ENCODE data around the gene PITPNC1. TPM values are rescaled to one million over a fixed set of nuclear protein-coding genes. Genes with fewer than 3 reads are reported as not detected.

The PITPNC1 gene
- polyA plus RNA-seq, 1 of the 3 experiments (the other 2 are of a cell fraction) = 18.4 TPM

DNA sequence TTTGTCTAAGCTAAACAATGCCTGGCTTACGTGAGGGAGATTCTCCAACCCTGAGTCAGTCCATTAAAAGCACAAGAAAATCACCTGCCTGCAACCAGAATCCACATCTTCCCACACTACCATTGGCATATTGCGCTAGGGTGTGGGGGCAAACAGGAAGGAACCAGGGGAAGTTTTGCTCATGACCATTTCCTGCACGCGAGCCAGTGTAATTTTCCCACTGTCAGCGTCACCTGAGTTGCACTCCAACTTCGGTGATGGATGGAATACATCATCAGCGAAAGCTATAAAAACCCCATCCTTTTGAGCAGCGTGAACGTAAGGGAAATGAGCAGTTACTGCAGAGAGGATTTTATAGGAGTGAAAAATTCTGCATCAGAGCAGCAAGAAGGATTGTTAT lies 172.7 kb downstream of the PITPNC1 start:
- peaks cover 0 to 17% of the 10 kb centered on the region in 2 experiments; a peak in 2 of 4 replicates for H3K4me1 ChIP-seq (ENCODE audit: control insufficient read depth in 1 of 2, insufficient read depth in 2 of 2, low read depth in 1 of 2, low read length in 1 of 2)
- H4K20me1 ChIP-seq (ENCODE audit: insufficient read depth) = no peaks in the 10 kb centered on the region
- no peak overlapping the region for H3K4me3 ChIP-seq (ENCODE audit: low read depth in 2 of 2, low read length in 1 of 2)
- ChIA-PET CTCF (interaction anchor here (0.9 to 2.8 kb wide), 4 partner anchors 9 to 74 kb away, joined by 3 to 8 read pairs (median 5); no protein-coding TSS in a partner anchor), POLR2A (no interaction called here)
- no peaks in the 10 kb centered on the region for H3K27me3 ChIP-seq (ENCODE audit: insufficient read depth)
- no peak overlapping the region; a peak in 1 of 4 replicates for H3K27ac ChIP-seq (ENCODE audit: low read depth in 2 of 2, low read length in 1 of 2)
- no peaks in the 10 kb centered on the region for H3K36me3 ChIP-seq (replicated peaks in 1 of 2; ENCODE audit: control insufficient read depth in 1 of 2, insufficient read depth in 2 of 2, low read length in 1 of 2)
- no peaks in the 10 kb centered on the region for H3K79me2 ChIP-seq (ENCODE audit: insufficient read depth)
- 96% methylated on average over 9 of the region's 9 CpGs for WGBS (ENCODE audit: low lambda C conversion rate)
- no peak for DNase-seq
- 0 out of 2 replicates have a peak, but pooled peaks cover 9% of the 10 kb centered on the region for H3K9me2 ChIP-seq
- no peak overlapping the region for H3K4me2 ChIP-seq
- H3K9me3 ChIP-seq = 0 out of 2 replicates have a peak, but pooled peaks cover 4% of the 10 kb centered on the region
- no peak overlapping the region for H3K9ac ChIP-seq
- H2AFZ ChIP-seq (ENCODE audit: low read depth) = no peak overlapping the region
- TF ChIP-seq EZH2phosphoT487 (IDR thresholded peaks at IDR 0.05; ENCODE audit: borderline replicate concordance, low read depth) (no peak), TEAD4 (IDR thresholded peaks at IDR 0.05; ENCODE audit: borderline replicate concordance, insufficient read depth) (no peak), RCOR1 (IDR thresholded peaks at IDR 0.05; ENCODE audit: low read length) (no peak), TCF12 (IDR thresholded peaks at IDR 0.05) (no peak), ELF1 (IDR thresholded peaks at IDR 0.05) (no peak)
- TF ChIP-seq, protein P1, sequence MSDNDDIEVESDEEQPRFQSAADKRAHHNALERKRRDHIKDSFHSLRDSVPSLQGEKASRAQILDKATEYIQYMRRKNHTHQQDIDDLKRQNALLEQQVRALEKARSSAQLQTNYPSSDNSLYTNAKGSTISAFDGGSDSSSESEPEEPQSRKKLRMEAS (IDR thresholded peaks at IDR 0.05; ENCODE audit: low read depth) = no peak
- TF ChIP-seq, protein P2, sequence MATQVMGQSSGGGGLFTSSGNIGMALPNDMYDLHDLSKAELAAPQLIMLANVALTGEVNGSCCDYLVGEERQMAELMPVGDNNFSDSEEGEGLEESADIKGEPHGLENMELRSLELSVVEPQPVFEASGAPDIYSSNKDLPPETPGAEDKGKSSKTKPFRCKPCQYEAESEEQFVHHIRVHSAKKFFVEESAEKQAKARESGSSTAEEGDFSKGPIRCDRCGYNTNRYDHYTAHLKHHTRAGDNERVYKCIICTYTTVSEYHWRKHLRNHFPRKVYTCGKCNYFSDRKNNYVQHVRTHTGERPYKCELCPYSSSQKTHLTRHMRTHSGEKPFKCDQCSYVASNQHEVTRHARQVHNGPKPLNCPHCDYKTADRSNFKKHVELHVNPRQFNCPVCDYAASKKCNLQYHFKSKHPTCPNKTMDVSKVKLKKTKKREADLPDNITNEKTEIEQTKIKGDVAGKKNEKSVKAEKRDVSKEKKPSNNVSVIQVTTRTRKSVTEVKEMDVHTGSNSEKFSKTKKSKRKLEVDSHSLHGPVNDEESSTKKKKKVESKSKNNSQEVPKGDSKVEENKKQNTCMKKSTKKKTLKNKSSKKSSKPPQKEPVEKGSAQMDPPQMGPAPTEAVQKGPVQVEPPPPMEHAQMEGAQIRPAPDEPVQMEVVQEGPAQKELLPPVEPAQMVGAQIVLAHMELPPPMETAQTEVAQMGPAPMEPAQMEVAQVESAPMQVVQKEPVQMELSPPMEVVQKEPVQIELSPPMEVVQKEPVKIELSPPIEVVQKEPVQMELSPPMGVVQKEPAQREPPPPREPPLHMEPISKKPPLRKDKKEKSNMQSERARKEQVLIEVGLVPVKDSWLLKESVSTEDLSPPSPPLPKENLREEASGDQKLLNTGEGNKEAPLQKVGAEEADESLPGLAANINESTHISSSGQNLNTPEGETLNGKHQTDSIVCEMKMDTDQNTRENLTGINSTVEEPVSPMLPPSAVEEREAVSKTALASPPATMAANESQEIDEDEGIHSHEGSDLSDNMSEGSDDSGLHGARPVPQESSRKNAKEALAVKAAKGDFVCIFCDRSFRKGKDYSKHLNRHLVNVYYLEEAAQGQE (IDR thresholded peaks at IDR 0.05; ENCODE audit: low read depth, low read length) = no peak
- TF ChIP-seq, protein P3, sequence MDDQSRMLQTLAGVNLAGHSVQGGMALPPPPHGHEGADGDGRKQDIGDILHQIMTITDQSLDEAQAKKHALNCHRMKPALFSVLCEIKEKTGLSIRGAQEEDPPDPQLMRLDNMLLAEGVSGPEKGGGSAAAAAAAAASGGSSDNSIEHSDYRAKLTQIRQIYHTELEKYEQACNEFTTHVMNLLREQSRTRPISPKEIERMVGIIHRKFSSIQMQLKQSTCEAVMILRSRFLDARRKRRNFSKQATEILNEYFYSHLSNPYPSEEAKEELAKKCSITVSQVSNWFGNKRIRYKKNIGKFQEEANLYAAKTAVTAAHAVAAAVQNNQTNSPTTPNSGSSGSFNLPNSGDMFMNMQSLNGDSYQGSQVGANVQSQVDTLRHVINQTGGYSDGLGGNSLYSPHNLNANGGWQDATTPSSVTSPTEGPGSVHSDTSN (IDR thresholded peaks at IDR 0.05) = no peak
- H3F3A ChIP-seq (replicated peaks; ENCODE audit: insufficient read depth) = no peaks in the 10 kb centered on the region

DNA sequence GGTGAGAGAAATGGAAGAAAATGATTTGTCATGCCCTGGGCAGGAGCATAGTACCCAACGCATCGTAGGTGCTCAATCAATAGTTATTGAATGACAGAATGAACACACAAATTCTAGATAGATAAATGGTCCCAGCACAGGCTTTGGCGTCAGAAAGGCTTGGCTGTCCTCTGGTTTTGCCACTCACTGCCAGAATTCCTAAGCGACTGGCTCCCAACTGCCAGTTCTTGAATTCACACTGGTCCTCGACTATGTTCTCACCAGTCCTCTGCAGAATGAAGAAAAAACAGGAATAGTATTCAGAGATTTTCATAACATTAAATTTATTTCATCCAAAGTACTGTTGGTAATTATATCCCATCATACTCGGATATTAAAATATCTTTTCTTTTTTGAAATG lies 177.6 kb downstream of the PITPNC1 start:
- Histone ChIP-seq H3K27ac (ENCODE audit: low read depth in 2 of 2, low read length in 1 of 2) (no peak overlapping the region), H3K79me2 (ENCODE audit: insufficient read depth) (no peaks in the 10 kb centered on the region), H3K36me3 (replicated peaks in 1 of 2; ENCODE audit: control insufficient read depth in 1 of 2, insufficient read depth in 2 of 2, low read length in 1 of 2) (no peaks in the 10 kb centered on the region), H3K4me1 (ENCODE audit: control insufficient read depth in 1 of 2, insufficient read depth in 2 of 2, low read depth in 1 of 2, low read length in 1 of 2) (peaks cover 3 to 21% of the 10 kb centered on the region in 2 experiments; a peak in 3 of 4 replicates), H2AFZ (ENCODE audit: low read depth) (no peak overlapping the region), H3K9me2 (0 out of 2 replicates have a peak, but pooled peaks cover 9% of the 10 kb centered on the region), H3K4me3 (ENCODE audit: low read depth in 2 of 2, low read length in 1 of 2) (no peak overlapping the region), H3K9ac (no peak overlapping the region), H3F3A (replicated peaks; ENCODE audit: insufficient read depth) (no peaks in the 10 kb centered on the region), H4K20me1 (ENCODE audit: insufficient read depth) (no peaks in the 10 kb centered on the region), H3K4me2 (no peak overlapping the region), H3K9me3 (0 out of 2 replicates have a peak, but pooled peaks cover 4% of the 10 kb centered on the region), H3K27me3 (ENCODE audit: insufficient read depth) (no peaks in the 10 kb centered on the region)
- ChIA-PET POLR2A (no interaction called here), CTCF (interaction anchor here (0.6 to 1.4 kb wide), 2 partner anchors 17 to 79 kb away, joined by 3 to 4 read pairs; no protein-coding TSS in a partner anchor)
- no peak for DNase-seq
- 94% methylated on average over 6 of the region's 6 CpGs for WGBS (ENCODE audit: low lambda C conversion rate)
- TF ChIP-seq NFIC (IDR thresholded peaks at IDR 0.05; ENCODE audit: borderline replicate concordance) (no peak), RFX5 (IDR thresholded peaks at IDR 0.05; ENCODE audit: low read length) (no peak), TEAD4 (IDR thresholded peaks at IDR 0.05; ENCODE audit: borderline replicate concordance, insufficient read depth) (no peak), SMC3 (IDR thresholded peaks at IDR 0.05; ENCODE audit: low read depth, low read length) (no peak), GABPA (IDR thresholded peaks at IDR 0.05; ENCODE audit: low read depth) (no peak), SIN3A (IDR thresholded peaks at IDR 0.05; ENCODE audit: borderline replicate concordance, low read depth, low read length) (no peak), NRF1 (IDR thresholded peaks at IDR 0.05; ENCODE audit: low read depth, low read length) (no peak), FOSL2 (IDR thresholded peaks at IDR 0.05; ENCODE audit: borderline replicate concordance, low read depth) (no peak), RCOR1 (IDR thresholded peaks at IDR 0.05; ENCODE audit: low read length) (no peak), EZH2phosphoT487 (IDR thresholded peaks at IDR 0.05; ENCODE audit: borderline replicate concordance, low read depth) (no peak)
- TF ChIP-seq, protein P4, sequence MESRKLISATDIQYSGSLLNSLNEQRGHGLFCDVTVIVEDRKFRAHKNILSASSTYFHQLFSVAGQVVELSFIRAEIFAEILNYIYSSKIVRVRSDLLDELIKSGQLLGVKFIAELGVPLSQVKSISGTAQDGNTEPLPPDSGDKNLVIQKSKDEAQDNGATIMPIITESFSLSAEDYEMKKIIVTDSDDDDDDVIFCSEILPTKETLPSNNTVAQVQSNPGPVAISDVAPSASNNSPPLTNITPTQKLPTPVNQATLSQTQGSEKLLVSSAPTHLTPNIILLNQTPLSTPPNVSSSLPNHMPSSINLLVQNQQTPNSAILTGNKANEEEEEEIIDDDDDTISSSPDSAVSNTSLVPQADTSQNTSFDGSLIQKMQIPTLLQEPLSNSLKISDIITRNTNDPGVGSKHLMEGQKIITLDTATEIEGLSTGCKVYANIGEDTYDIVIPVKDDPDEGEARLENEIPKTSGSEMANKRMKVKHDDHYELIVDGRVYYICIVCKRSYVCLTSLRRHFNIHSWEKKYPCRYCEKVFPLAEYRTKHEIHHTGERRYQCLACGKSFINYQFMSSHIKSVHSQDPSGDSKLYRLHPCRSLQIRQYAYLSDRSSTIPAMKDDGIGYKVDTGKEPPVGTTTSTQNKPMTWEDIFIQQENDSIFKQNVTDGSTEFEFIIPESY (IDR thresholded peaks at IDR 0.05; ENCODE audit: borderline replicate concordance, low read depth) = no peak
